HG03196 (cell line): ENCODE measurements around the gene CHORDC1.
"Not testable (repeated sequence)": the region's sequence is repeated elsewhere in the genome, so short reads cannot be mapped to it uniquely, and the experiment has no call there.

ENCODE experiments used
- ATAC-seq: cut with Tn5 transposase; IDR thresholded peaks from one replicate; pipeline ENCODE4 v1.9.1; 2021; ENCODE audit not compliant: unreplicated experiment

Gene CHORDC1

GRCh38 chr11:90218606-90219005 is 4.2 kb downstream of the CHORDC1 start:
- no peak for ATAC-seq

GRCh38 chr11:90216611-90217010 is 6.2 kb downstream of the CHORDC1 start:
- no peak for ATAC-seq

- no peak for ATAC-seq
Observed at GRCh38 chr11:90213322-90213721, 9.5 kb downstream of the CHORDC1 start.

- no peak for ATAC-seq
Observed at GRCh38 chr11:90208857-90209256, 14.0 kb downstream of the CHORDC1 start.

GRCh38 chr11:90207992-90208391 is 14.9 kb downstream of the CHORDC1 start:
- not testable (repeated sequence) for ATAC-seq

GRCh38 chr11:90204832-90205646 is 17.8 kb downstream of the CHORDC1 start:
- ATAC-seq, result no peak

GRCh38 chr11:90204407-90204806 is 18.4 kb downstream of the CHORDC1 start:
- ATAC-seq, result no peak

GRCh38 chr11:90202342-90202741 is 20.5 kb downstream of the CHORDC1 start:
- no peak for ATAC-seq

- ATAC-seq, result no peak
Observed at GRCh38 chr11:90197377-90197776, 25.5 kb downstream of the CHORDC1 start.

- no peak for ATAC-seq
Observed at GRCh38 chr11:90192869-90193582, 29.8 kb downstream of the CHORDC1 start.

- ATAC-seq, result no peak
Observed at GRCh38 chr11:90189011-90189410, 33.8 kb downstream of the CHORDC1 start.

- ATAC-seq, result no peak
Observed at GRCh38 chr11:90187839-90188238, 35.0 kb downstream of the CHORDC1 start.

GRCh38 chr11:90179923-90180322 is 42.9 kb downstream of the CHORDC1 start:
- no peak for ATAC-seq

GRCh38 chr11:90178751-90179150 is 44.1 kb downstream of the CHORDC1 start:
- ATAC-seq, result no peak

GRCh38 chr11:90176069-90176468 is 46.8 kb downstream of the CHORDC1 start:
- no peak for ATAC-seq

GRCh38 chr11:90171359-90171758 is 51.5 kb downstream of the CHORDC1 start:
- ATAC-seq, result no peak

- ATAC-seq, result no peak
Observed at GRCh38 chr11:90168571-90168970, 54.3 kb downstream of the CHORDC1 start.

- ATAC-seq, result not testable (repeated sequence)
Observed at GRCh38 chr11:90167704-90168103, 55.1 kb downstream of the CHORDC1 start.

- ATAC-seq, result not testable (repeated sequence)
Observed at GRCh38 chr11:90166982-90167573, 55.8 kb downstream of the CHORDC1 start.
